Measurements from ENCODE around the gene ACTRT3. TPM values are rescaled to one million over a fixed set of nuclear protein-coding genes. Genes with fewer than 3 reads are reported as not detected.
A peak's percentile ranks its signal among the peaks of the same experiment; 100 is the strongest.

Gene ACTRT3
- total RNA-seq, 5 donors from 2014 or later (not counting 1 experiment from before 2014, with no cell fraction given): 0.15 to 0.28 TPM; not detected in 3

- Mint-ChIP-seq H3K4me3 (peak within 1 kb of the TSS; percentile 74 to 94 (median 78)), H3K36me3 (peaks cover 7% of the 10 kb centered on the region), H3K27ac (peak within 1 kb of the TSS; percentile 9 to 57), H3K4me1 (peaks cover 27 to 29% (median 29%) of the 10 kb centered on the region in 3 donors), H3K9me3 (peaks cover 4 to 11% (median 10%) of the 10 kb centered on the region in 3 donors), H3K27me3 (peaks cover 0 to 5% of the 10 kb centered on the region in 2 donors)
- ATAC-seq (replicated peaks in 1 of 4) (peak; percentile 62 to 77 (median 72)), DNase-seq (peak in 34 of 35 experiments; percentile 12 to 74 (median 48))
- CTCF ChIA-PET: interaction anchor here in 1 of 2 donors (0.5 kb wide), 1 partner anchor 14 kb away, joined by 3 read pairs; no protein-coding TSS in a partner anchor
- WGBS (ENCODE audit: insufficient coverage): 3% methylated on average over 54 of the region's 56 CpGs
- Histone ChIP-seq H3K27me3 (replicated peaks in 1 of 2; ENCODE audit: control insufficient read depth in 2 of 2, extremely low read depth in 1 of 2, insufficient read depth in 2 of 2, low read length in 1 of 2) (peaks cover 0 to 10% of the 10 kb centered on the region in 2 experiments), H3K36me3 (ENCODE audit: control insufficient read depth in 2 of 2, extremely low read depth in 1 of 2, insufficient read depth in 1 of 2, low read length in 1 of 2) (no peaks in the 10 kb centered on the region), H3K4me1 (ENCODE audit: control insufficient read depth in 1 of 2, extremely low read depth in 1 of 2, insufficient read depth in 2 of 2, low read length in 2 of 2) (peaks cover 3 to 26% of the 10 kb centered on the region in 2 experiments), H3K9me3 (peaks cover 4% of the 10 kb centered on the region), H3K27ac (ENCODE audit: low read length) (no peak within 1 kb of the TSS), H3K4me3 (ENCODE audit: control insufficient read depth in 1 of 2, extremely low read depth in 1 of 2, low read length in 1 of 2) (peak within 1 kb of the TSS; percentile 62 to 84)
- POLR2A ChIA-PET: interaction anchor here in 1 of 2 donors (0.7 kb wide), 1 partner anchor 367 kb away, joined by 3 read pairs; no protein-coding TSS in a partner anchor
These were observed 43.2 kb upstream of the ACTRT3 start, which contains the start of the genes LRRC34 and LRRIQ4 for GRCh38 chr3:169812332-169813235. LRRC34 (minus strand) TSS chr3:169812904; CDS start chr3:169812548, 356 bp downstream. LRRIQ4 (plus strand) TSS chr3:169812870; CDS start chr3:169821922, 9,052 bp downstream.

DNA sequence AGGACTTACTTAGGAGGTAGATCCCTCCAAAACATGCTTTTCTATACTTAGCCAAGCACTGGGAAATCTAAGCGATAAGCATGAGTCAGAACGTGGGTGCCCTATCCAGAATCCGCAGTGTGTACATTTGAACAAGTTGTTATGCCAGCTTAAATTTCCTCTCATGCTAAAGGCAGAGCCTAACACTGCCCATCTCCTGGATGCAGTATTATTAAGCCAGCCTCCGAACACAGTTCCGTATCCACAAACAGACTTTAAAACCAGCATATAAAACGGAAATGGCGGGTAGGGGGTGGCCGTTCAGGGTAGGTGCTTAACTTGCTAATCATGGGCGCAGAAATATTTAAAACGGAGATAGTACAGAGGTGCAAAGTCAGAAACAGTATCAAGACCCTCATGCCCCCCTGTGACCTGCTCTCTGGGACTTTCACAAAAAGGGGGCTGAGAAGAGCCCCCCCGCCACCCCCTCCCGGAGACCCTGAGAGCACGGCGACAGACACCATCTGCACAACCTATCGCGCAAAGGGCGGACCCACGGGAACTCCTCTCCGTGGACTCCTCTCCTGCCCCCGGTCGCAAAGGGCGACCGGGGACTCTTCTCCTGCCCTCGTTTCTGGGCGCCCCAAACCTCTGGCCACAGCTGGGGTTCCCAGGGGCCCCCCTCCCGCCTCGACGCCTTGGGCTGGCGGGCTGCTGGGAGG, 42.4 kb upstream of the ACTRT3 start:
- Mint-ChIP-seq H3K27me3 (peaks cover 0 to 2% of the 10 kb centered on the region in 2 donors), H3K36me3 (peaks cover 7% of the 10 kb centered on the region), H3K9me3 (peaks cover 4 to 11% (median 10%) of the 10 kb centered on the region in 3 donors), H3K27ac (no peak overlapping the region), H3K4me3 (peak overlapping the region; percentile 74 to 94 (median 78)), H3K4me1 (peaks cover 27 to 29% (median 29%) of the 10 kb centered on the region in 3 donors)
- H3K27ac ChIP-seq (ENCODE audit: low read length): no peak overlapping the region
- CTCF ChIA-PET: interaction anchor here (0.5 to 0.8 kb wide), 4 partner anchors 11 to 52 kb away, joined by 3 read pairs; no protein-coding TSS in a partner anchor
- WGBS (ENCODE audit: insufficient coverage): 7% methylated on average over 22 of the region's 29 CpGs
- POLR2A ChIA-PET: no interaction called here
- no peaks in the 10 kb centered on the region for H3K36me3 ChIP-seq (ENCODE audit: control insufficient read depth in 2 of 2, extremely low read depth in 1 of 2, insufficient read depth in 1 of 2, low read length in 1 of 2)
- peaks cover 0 to 10% of the 10 kb centered on the region in 2 experiments for H3K27me3 ChIP-seq (replicated peaks in 1 of 2; ENCODE audit: control insufficient read depth in 2 of 2, extremely low read depth in 1 of 2, insufficient read depth in 2 of 2, low read length in 1 of 2)
- ATAC-seq (replicated peaks in 1 of 4) (peak; percentile 24 to 34 (median 26)), DNase-seq (peak in 11 of 35 experiments; percentile 4 to 35 (median 11))
- peak overlapping the region; percentile 62 to 84 for H3K4me3 ChIP-seq (ENCODE audit: control insufficient read depth in 1 of 2, extremely low read depth in 1 of 2, low read length in 1 of 2)
- peaks cover 3 to 26% of the 10 kb centered on the region in 2 experiments for H3K4me1 ChIP-seq (ENCODE audit: control insufficient read depth in 1 of 2, extremely low read depth in 1 of 2, insufficient read depth in 2 of 2, low read length in 2 of 2)
- H3K9me3 ChIP-seq: peaks cover 4% of the 10 kb centered on the region

- ATAC-seq (replicated peaks in 1 of 4) (no peak), DNase-seq (no peak)
- H3K36me3 Mint-ChIP-seq: no peaks in the 10 kb centered on the region
- Histone ChIP-seq H3K27me3 (replicated peaks in 1 of 2; ENCODE audit: control insufficient read depth in 2 of 2, extremely low read depth in 1 of 2, insufficient read depth in 2 of 2, low read length in 1 of 2) (peaks cover 0 to 8% of the 10 kb centered on the region in 2 experiments), H3K36me3 (ENCODE audit: control insufficient read depth in 2 of 2, extremely low read depth in 1 of 2, insufficient read depth in 1 of 2, low read length in 1 of 2) (no peaks in the 10 kb centered on the region), H3K27ac (ENCODE audit: low read length) (no peak overlapping the region), H3K4me1 (ENCODE audit: control insufficient read depth in 1 of 2, extremely low read depth in 1 of 2, insufficient read depth in 2 of 2, low read length in 2 of 2) (peaks cover 3 to 26% of the 10 kb centered on the region in 2 experiments), H3K9me3 (no peaks in the 10 kb centered on the region), H3K4me3 (ENCODE audit: control insufficient read depth in 1 of 2, extremely low read depth in 1 of 2, low read length in 1 of 2) (no peak overlapping the region)
- H3K4me1 Mint-ChIP-seq: peaks cover 26 to 28% (median 26%) of the 10 kb centered on the region in 3 donors
- peaks cover 0 to 2% of the 10 kb centered on the region in 2 donors for H3K27me3 Mint-ChIP-seq
- no peaks in the 10 kb centered on the region for H3K9me3 Mint-ChIP-seq
- WGBS (ENCODE audit: insufficient coverage): 60% methylated on average over 1 of the region's 2 CpGs
- H3K27ac Mint-ChIP-seq: no peak overlapping the region
- POLR2A ChIA-PET: interaction anchor here (0.6 kb wide), 4 partner anchors 16 to 1627 kb away, joined by 4 to 7 read pairs (median 5); no protein-coding TSS in a partner anchor
- CTCF ChIA-PET: interaction anchor here in 1 of 2 donors (0.6 to 0.8 kb wide), 4 partner anchors 35 to 244 kb away, joined by 3 to 5 read pairs (median 4); partner anchors contain the start of gene MECOM
- H3K4me3 Mint-ChIP-seq: no peak overlapping the region
These were observed 40.0 kb upstream of the ACTRT3 start for GRCh38 chr3:169809230-169809795.

DNA sequence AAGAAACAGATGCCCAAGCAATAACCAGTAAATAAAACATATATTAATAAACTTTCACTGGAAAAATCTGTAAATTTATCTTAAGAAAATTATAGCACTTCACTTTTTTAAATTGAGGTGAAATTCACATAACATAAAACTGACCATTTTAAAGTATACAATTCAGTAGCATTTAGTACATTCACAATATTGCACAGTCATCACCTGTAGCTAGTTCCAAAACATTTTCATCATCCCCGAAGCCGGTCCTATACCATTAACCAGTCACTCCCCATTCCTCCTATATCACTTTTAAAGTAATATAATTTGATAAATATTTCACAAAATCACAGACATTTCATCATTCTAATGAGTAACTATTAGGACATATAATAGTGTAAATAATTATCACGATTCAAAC, 35.3 kb upstream of the ACTRT3 start:
- CTCF ChIA-PET: no interaction called here
- POLR2A ChIA-PET: no interaction called here
- Histone ChIP-seq H3K36me3 (ENCODE audit: control insufficient read depth in 2 of 2, extremely low read depth in 1 of 2, insufficient read depth in 1 of 2, low read length in 1 of 2) (no peaks in the 10 kb centered on the region), H3K27me3 (replicated peaks in 1 of 2; ENCODE audit: control insufficient read depth in 2 of 2, extremely low read depth in 1 of 2, insufficient read depth in 2 of 2, low read length in 1 of 2) (no peaks in the 10 kb centered on the region), H3K9me3 (no peaks in the 10 kb centered on the region), H3K4me3 (ENCODE audit: control insufficient read depth in 1 of 2, extremely low read depth in 1 of 2, low read length in 1 of 2) (no peak overlapping the region), H3K27ac (ENCODE audit: low read length) (no peak overlapping the region), H3K4me1 (ENCODE audit: control insufficient read depth in 1 of 2, extremely low read depth in 1 of 2, insufficient read depth in 2 of 2, low read length in 2 of 2) (no peaks in the 10 kb centered on the region)
- ATAC-seq (replicated peaks in 1 of 4) (no peak), DNase-seq (no peak)
- Mint-ChIP-seq H3K4me1 (peaks cover 3 to 6% (median 4%) of the 10 kb centered on the region in 3 donors), H3K4me3 (no peak overlapping the region), H3K27me3 (no peaks in the 10 kb centered on the region), H3K27ac (no peak overlapping the region), H3K36me3 (no peaks in the 10 kb centered on the region), H3K9me3 (no peaks in the 10 kb centered on the region)
- WGBS (ENCODE audit: insufficient coverage): no CpG with 5 or more reads among the region's 3 CpGs

- H3K27ac ChIP-seq (ENCODE audit: low read length): no peak overlapping the region
- peaks cover 0 to 4% (median 2%) of the 10 kb centered on the region in 3 donors for H3K4me1 Mint-ChIP-seq
- H3K36me3 ChIP-seq (ENCODE audit: control insufficient read depth in 2 of 2, extremely low read depth in 1 of 2, insufficient read depth in 1 of 2, low read length in 1 of 2): peaks cover 0 to 5% of the 10 kb centered on the region in 2 donors
- no peaks in the 10 kb centered on the region for H3K9me3 ChIP-seq
- no peak overlapping the region for H3K4me3 Mint-ChIP-seq
- H3K27me3 Mint-ChIP-seq: no peaks in the 10 kb centered on the region
- H3K4me1 ChIP-seq (ENCODE audit: control insufficient read depth in 1 of 2, extremely low read depth in 1 of 2, insufficient read depth in 2 of 2, low read length in 2 of 2): no peaks in the 10 kb centered on the region
- peaks cover 22% of the 10 kb centered on the region for H3K36me3 Mint-ChIP-seq
- DNase-seq (no peak), ATAC-seq (replicated peaks in 1 of 4) (no peak)
- CTCF ChIA-PET: no interaction called here
- no peaks in the 10 kb centered on the region for H3K27me3 ChIP-seq (replicated peaks in 1 of 2; ENCODE audit: control insufficient read depth in 2 of 2, extremely low read depth in 1 of 2, insufficient read depth in 2 of 2, low read length in 1 of 2)
- 80% methylated on average over 1 of the region's 1 CpG for WGBS (ENCODE audit: insufficient coverage)
- POLR2A ChIA-PET: no interaction called here
- H3K4me3 ChIP-seq (ENCODE audit: control insufficient read depth in 1 of 2, extremely low read depth in 1 of 2, low read length in 1 of 2): no peak overlapping the region
- no peak overlapping the region for H3K27ac Mint-ChIP-seq
- H3K9me3 Mint-ChIP-seq: no peaks in the 10 kb centered on the region
These were observed 23.0 kb upstream of the ACTRT3 start for GRCh38 chr3:169792359-169792758.

All from T-cell (primary cell).